ENCODE results near the gene CDH4.

DNA sequence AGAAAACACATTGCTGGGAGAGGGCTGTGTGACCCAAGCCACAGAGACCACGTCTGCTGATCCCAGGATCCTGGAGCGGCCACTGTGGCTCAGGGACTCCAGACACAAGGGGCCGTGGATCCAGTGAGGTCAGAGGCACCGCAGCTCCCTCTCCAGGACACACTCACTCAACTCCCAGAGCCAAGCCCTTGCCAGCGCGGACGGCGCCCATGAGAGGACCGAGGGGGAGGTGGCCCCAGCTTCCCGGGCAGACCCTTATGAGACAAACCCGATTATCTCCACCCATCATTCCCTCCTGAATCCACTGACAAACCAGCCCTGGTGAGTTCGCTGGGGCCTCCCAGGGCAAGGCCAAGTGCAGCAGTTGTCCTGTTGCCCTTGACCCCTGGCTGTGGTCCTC, 612.4 kb downstream of the CDH4 start:
- TF ChIP-seq, protein P1, sequence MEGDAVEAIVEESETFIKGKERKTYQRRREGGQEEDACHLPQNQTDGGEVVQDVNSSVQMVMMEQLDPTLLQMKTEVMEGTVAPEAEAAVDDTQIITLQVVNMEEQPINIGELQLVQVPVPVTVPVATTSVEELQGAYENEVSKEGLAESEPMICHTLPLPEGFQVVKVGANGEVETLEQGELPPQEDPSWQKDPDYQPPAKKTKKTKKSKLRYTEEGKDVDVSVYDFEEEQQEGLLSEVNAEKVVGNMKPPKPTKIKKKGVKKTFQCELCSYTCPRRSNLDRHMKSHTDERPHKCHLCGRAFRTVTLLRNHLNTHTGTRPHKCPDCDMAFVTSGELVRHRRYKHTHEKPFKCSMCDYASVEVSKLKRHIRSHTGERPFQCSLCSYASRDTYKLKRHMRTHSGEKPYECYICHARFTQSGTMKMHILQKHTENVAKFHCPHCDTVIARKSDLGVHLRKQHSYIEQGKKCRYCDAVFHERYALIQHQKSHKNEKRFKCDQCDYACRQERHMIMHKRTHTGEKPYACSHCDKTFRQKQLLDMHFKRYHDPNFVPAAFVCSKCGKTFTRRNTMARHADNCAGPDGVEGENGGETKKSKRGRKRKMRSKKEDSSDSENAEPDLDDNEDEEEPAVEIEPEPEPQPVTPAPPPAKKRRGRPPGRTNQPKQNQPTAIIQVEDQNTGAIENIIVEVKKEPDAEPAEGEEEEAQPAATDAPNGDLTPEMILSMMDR (IDR thresholded peaks at IDR 0.05): no peak
- no peak for TF ChIP-seq ZFX (IDR thresholded peaks at IDR 0.05; ENCODE audit: borderline replicate concordance)
